H1 (cell line): Measurements from ENCODE around the gene NCK1. TPM values are rescaled to one million over a fixed set of nuclear protein-coding genes. Genes with fewer than 3 reads are reported as not detected.

ENCODE experiments used
- CTCF ChIA-PET: fragments of 300-600 bp; sonication (Branson Sonifier 250); formaldehyde crosslinking; loops from one replicate; lab custom pipeline; 2021; ENCODE audit not compliant: partially characterized antibody; lab: Charles Lee
- POLR2A ChIA-PET: fragments of 300-600 bp; sonication (Branson Sonifier 250); formaldehyde crosslinking; loops from one replicate; lab custom pipeline; 2021; ENCODE audit warnings: inconsistent platforms; ENCODE audit not compliant: partially characterized antibody; lab: Charles Lee
- DNase-seq, 2 experiments: peaks; one replicate each; pipeline versions ENCODE4 v3.0.0 to v3.0.0-alpha.2; 2010 to 2022; ENCODE audit warnings: low spot score in 2 of 2, low read depth in 1 of 2, mixed read lengths in 1 of 2
- FAIRE-seq: peaks from 2 replicates; lab custom pipeline; 2011; peaks lifted over from hg19 to GRCh38; lab: Jason Lieb, UNC
- H2AFZ ChIP-seq: 2 replicates; pipeline ENCODE4 v1.8.1; 2012; ENCODE audit warnings: low read length, inconsistent platforms
- H2AK5ac ChIP-seq: 2 replicates; pipeline ENCODE4 v1.6.1; 2013; ENCODE audit warnings: low read depth, low read length
- H2BK120ac ChIP-seq: replicated peaks from 2 replicates; pipeline ENCODE3; 2013; ENCODE audit warnings: low read depth, low read length, inconsistent platforms
- H2BK12ac ChIP-seq: 2 replicates; pipeline ENCODE4 v1.6.1; 2013; ENCODE audit warnings: low read depth, low read length
- H2BK15ac ChIP-seq: 2 replicates; pipeline ENCODE4 v1.6.1; 2013; ENCODE audit warnings: low read length
- H2BK20ac ChIP-seq: 2 replicates; pipeline ENCODE4 v1.6.1; 2013; ENCODE audit warnings: low read length
- H2BK5ac ChIP-seq: 2 replicates; pipeline ENCODE4 v1.6.1; 2013; ENCODE audit warnings: low read depth, low read length
- H3K14ac ChIP-seq: 2 replicates; pipeline ENCODE4 v1.6.1; 2013; ENCODE audit warnings: inconsistent platforms; ENCODE audit not compliant: insufficient read length
- H3K18ac ChIP-seq: 2 replicates; pipeline ENCODE4 v1.6.1; 2013; ENCODE audit warnings: low read length; ENCODE audit errors: extremely low read depth
- H3K23ac ChIP-seq: 2 replicates; pipeline ENCODE4 v1.6.1; 2013; ENCODE audit warnings: inconsistent platforms; ENCODE audit not compliant: insufficient read length
- H3K23me2 ChIP-seq: 2 replicates; pipeline ENCODE4 v1.6.1; 2013; ENCODE audit warnings: low read depth, low read length
- H3K27ac ChIP-seq: 2 replicates; pipeline ENCODE4 v1.6.1; 2011; ENCODE audit warnings: low read depth, low read length, inconsistent platforms
- H3K27me3 ChIP-seq, 4 experiments: replicated peaks in 1 of 4; 1 replicate in 1 of 4; 2 replicates in 3 of 4; pipeline versions ENCODE4 v1.6.1 to v1.8.1; 2011 to 2013; ENCODE audit warnings: low read length in 3 of 4, mild to moderate bottlenecking in 3 of 4, inconsistent platforms in 2 of 4, mixed read lengths in 2 of 4, moderate library complexity in 1 of 4; ENCODE audit not compliant: control insufficient read depth in 3 of 4, insufficient read depth in 3 of 4; ENCODE audit errors: extremely low read depth in 1 of 4
- H3K36me3 ChIP-seq, 4 experiments: 2 replicates each; pipeline versions ENCODE4 v1.6.1 to v1.8.1; 2011 to 2013; ENCODE audit warnings: mild to moderate bottlenecking in 4 of 4, low read length in 3 of 4, moderate library complexity in 2 of 4, control low read depth in 1 of 4, inconsistent platforms in 1 of 4; ENCODE audit not compliant: insufficient read depth in 4 of 4, control insufficient read depth in 2 of 4
- H3K4ac ChIP-seq: replicated peaks from 2 replicates; pipeline ENCODE3; 2013; ENCODE audit warnings: low read length, low read depth, mixed read lengths, inconsistent platforms; ENCODE audit not compliant: insufficient read length
- H3K4me1 ChIP-seq, 4 experiments: replicated peaks in 1 of 4; 1 replicate in 1 of 4; 2 replicates in 3 of 4; pipeline versions ENCODE4 v1.6.1 to v1.8.1; 2011 to 2013; ENCODE audit warnings: low read length in 3 of 4, inconsistent platforms in 2 of 4, mixed read lengths in 1 of 4; ENCODE audit not compliant: insufficient read depth in 4 of 4, control insufficient read depth in 3 of 4
- H3K4me2 ChIP-seq, 2 experiments: 2 replicates each; pipeline versions ENCODE4 v1.6.1 to v1.8.1; 2011 to 2013; ENCODE audit warnings: low read depth in 2 of 2, low read length in 2 of 2, control low read depth in 1 of 2, inconsistent platforms in 1 of 2, mild to moderate bottlenecking in 1 of 2; ENCODE audit not compliant: insufficient read depth in 1 of 2
- H3K4me3 ChIP-seq, 4 experiments: fragments of 200-600, 300-600 bp in 1 of 4; sonication (generic), shearing (Covaris generic), sonication (Bioruptor Twin) in 1 of 4; 2 replicates each; pipeline versions ENCODE4 v1.5.1 to v1.8.1; 2011 to 2016; ENCODE audit warnings: low read length in 4 of 4, low read depth in 3 of 4, control low read depth in 2 of 4, inconsistent platforms in 2 of 4, mild to moderate bottlenecking in 2 of 4, mixed read lengths in 1 of 4, moderate library complexity in 1 of 4; ENCODE audit not compliant: insufficient read depth in 2 of 4; ENCODE audit errors: extremely low read depth in 1 of 4
- H3K56ac ChIP-seq: replicated peaks from 2 replicates; pipeline ENCODE3; 2013; ENCODE audit warnings: low read depth, mild to moderate bottlenecking, mixed read lengths, low read length, inconsistent platforms; ENCODE audit not compliant: insufficient read length
- H3K79me1 ChIP-seq: 2 replicates; pipeline ENCODE4 v1.6.1; 2013; ENCODE audit warnings: low read depth, low read length, control low read depth
- H3K79me2 ChIP-seq, 2 experiments: 2 replicates each; pipeline versions ENCODE4 v1.6.1 to v1.8.1; 2012 to 2013; ENCODE audit warnings: low read length in 2 of 2, mild to moderate bottlenecking in 2 of 2, inconsistent platforms in 1 of 2; ENCODE audit not compliant: insufficient read depth in 2 of 2, control insufficient read depth in 1 of 2
- H3K9ac ChIP-seq, 4 experiments: replicated peaks in 1 of 4; 1 replicate in 1 of 4; 2 replicates in 3 of 4; pipeline versions ENCODE4 v1.6.1 to v1.8.1; 2011 to 2013; ENCODE audit warnings: low read depth in 3 of 4, low read length in 3 of 4, control low read depth in 2 of 4, mild to moderate bottlenecking in 2 of 4, moderate library complexity in 2 of 4, inconsistent platforms in 1 of 4; ENCODE audit errors: extremely low read depth in 1 of 4
- H3K9me3 ChIP-seq, 2 experiments: 2 replicates each; pipeline versions ENCODE4 v1.6.1 to v1.8.1; 2012 to 2013; ENCODE audit warnings: mild to moderate bottlenecking in 2 of 2, moderate library complexity in 2 of 2, control low read depth in 1 of 2, inconsistent platforms in 1 of 2, low read depth in 1 of 2, low read length in 1 of 2, mixed read lengths in 1 of 2; ENCODE audit not compliant: insufficient read depth in 2 of 2
- H4K20me1 ChIP-seq, 2 experiments: replicated peaks in 1 of 2; 2 replicates each; pipeline versions ENCODE3 to v1.8.1; 2011 to 2013; ENCODE audit warnings: inconsistent platforms in 2 of 2, low read length in 2 of 2, mild to moderate bottlenecking in 1 of 2; ENCODE audit not compliant: insufficient read depth in 2 of 2, control insufficient read depth in 1 of 2
- H4K5ac ChIP-seq: 2 replicates; pipeline ENCODE4 v1.6.1; 2013; ENCODE audit warnings: low read length, low read depth, mixed read lengths, inconsistent platforms; ENCODE audit not compliant: insufficient read length
- H4K8ac ChIP-seq: 2 replicates; pipeline ENCODE4 v1.8.0; 2013; ENCODE audit warnings: mild to moderate bottlenecking, moderate library complexity, low read length, inconsistent platforms; ENCODE audit not compliant: insufficient read depth; ENCODE audit errors: extremely low read depth
- H4K91ac ChIP-seq: replicated peaks from 2 replicates; pipeline ENCODE3; 2013; ENCODE audit warnings: low read length, mixed read lengths, inconsistent platforms; ENCODE audit not compliant: insufficient read length
- KDM4A ChIP-seq: IDR thresholded peaks from one replicate; pipeline ENCODE4 v1.7.1; 2012; ENCODE audit warnings: low read depth, mild to moderate bottlenecking, moderate library complexity, low read length, inconsistent platforms; ENCODE audit not compliant: severe bottlenecking
- WGBS, 2 experiments: shearing (Covaris generic) in 1 of 2; methylation state at CpG; one replicate each; pipeline versions ENCODE4 v1.1.6 to v1.1.7; 2013 to 2015; ENCODE audit warnings: low lambda C conversion rate in 2 of 2, mixed read lengths in 2 of 2, inconsistent platforms in 1 of 2, low coverage in 1 of 2, missing lambda C conversion rate in 1 of 2; ENCODE audit not compliant: insufficient replicate concordance in 2 of 2, insufficient coverage in 1 of 2, insufficient read length in 1 of 2; ENCODE audit errors: extremely low coverage in 1 of 2, missing lambda C conversion rate in 1 of 2; 5-methylcytosine and 5-hydroxymethylcytosine counted together
- polyA plus RNA-seq, 7 experiments: library from polyadenylated mRNA; depleted of rRNA in 3 of 7; stranded (reverse) in 5 of 7; unstranded in 2 of 7; fragments of >200 nt in 5 of 7; fragments of 200-250 nt in 2 of 7; gene quantifications; 1 replicate in 5 of 7; 2 replicates in 1 of 7; 4 replicates in 1 of 7; pipeline versions ENCODE4 v1.2.1 to v1.2.3, GENCODE V29; 2011 to 2013; ENCODE audit warnings: missing spikeins in 2 of 7, mixed read lengths in 2 of 7
- total RNA-seq: library from RNA; stranded (reverse); fragmentation: NEBNext Ultra II Directional; extraction: Animal tissue kit (Norgen Biotek cat#: 25700); gene quantifications from 2 replicates; pipeline ENCODE4 v1.2.1, GENCODE V29; 2021

NCK1 gene
- total and polyA plus RNA-seq, 2 of the 8 experiments (the other 6 are each of a cell fraction or from before 2014, with no cell fraction given) = 10.0 to 28.5 TPM

- no peak overlapping the region for H3K14ac ChIP-seq
- 94% methylated on average over 7 of the region's 7 CpGs; no CpG with 5 or more reads in 1 of the 2 experiments for WGBS, 2 experiments
- no peak overlapping the region for H4K91ac ChIP-seq
- DNase-seq (no peak), FAIRE-seq (no peak)
- H3K4me1 ChIP-seq = no peaks in the 10 kb centered on the region
- no peak overlapping the region for H2AFZ ChIP-seq
- no peak overlapping the region for H3K56ac ChIP-seq
- no peaks in the 10 kb centered on the region for H3K23me2 ChIP-seq
- no peaks in the 10 kb centered on the region for H3K9me3 ChIP-seq
- ChIA-PET CTCF (interaction anchor here (0.6 to 1.2 kb wide), 3 partner anchors 33 to 736 kb away, joined by 3 to 4 read pairs (median 3); no protein-coding TSS in a partner anchor), POLR2A (no interaction called here)
- no peak for TF ChIP-seq KDM4A
- no peak overlapping the region for H3K27ac ChIP-seq
- no peak overlapping the region for H2BK120ac ChIP-seq
- H2BK20ac ChIP-seq = no peak overlapping the region
- no peak overlapping the region for H2BK5ac ChIP-seq
- no peak overlapping the region for H3K4me3 ChIP-seq
- no peak overlapping the region for H3K9ac ChIP-seq
- H3K79me2 ChIP-seq = peaks cover 0 to 47% of the 10 kb centered on the region in 2 experiments; a peak in 2 of 4 replicates
- no peak overlapping the region for H3K23ac ChIP-seq
- no peak overlapping the region for H4K5ac ChIP-seq
- no peak overlapping the region for H3K18ac ChIP-seq
- H3K36me3 ChIP-seq = peaks cover 0 to 5% (median 2%) of the 10 kb centered on the region in 4 experiments; a peak in 3 of 8 replicates
- peaks cover 2 to 10% of the 10 kb centered on the region in 2 experiments for H4K20me1 ChIP-seq
- no peak overlapping the region for H4K8ac ChIP-seq
- no peak overlapping the region for H2BK12ac ChIP-seq
- H3K4me2 ChIP-seq = no peak overlapping the region
- H3K4ac ChIP-seq = no peak overlapping the region
- no peak overlapping the region for H2BK15ac ChIP-seq
- no peaks in the 10 kb centered on the region for H3K27me3 ChIP-seq
- H2AK5ac ChIP-seq = no peak overlapping the region
- peaks cover 2% of the 10 kb centered on the region; the same call in 1 of the 2 replicates for H3K79me1 ChIP-seq
Observed at GRCh38 chr3:136925425-136926190, 63.6 kb downstream of the NCK1 start.
